Spleen (tissue), 11 donors: ENCODE measurements around the gene KAT6B. TPM values are rescaled to one million over a fixed set of nuclear protein-coding genes. Genes with fewer than 3 reads are reported as not detected.
A peak's percentile ranks its signal among the peaks of the same experiment; 100 is the strongest.

Experiments
- DNase-seq: peaks from one replicate; pipeline ENCODE4 v3.0.0-alpha.2; 2020
- H3K27ac ChIP-seq, 8 donors: fragments of 200-600 bp; sonication (generic) in 7 of 8; 1 replicate in 4 of 8; 2 replicates in 4 of 8; pipeline versions ENCODE4 v1.5.0 to v1.8.0; 2016 to 2021; ENCODE audit warnings: inconsistent platforms in 4 of 8, mild to moderate bottlenecking in 4 of 8, moderate library complexity in 1 of 8
- H3K27me3 ChIP-seq, 7 donors: fragments of 200-600 bp; sonication (generic) in 6 of 7; replicated peaks in 1 of 7; 1 replicate in 4 of 7; 2 replicates in 3 of 7; pipeline versions ENCODE4 v1.5.0 to v1.8.0; 2016 to 2021; ENCODE audit warnings: inconsistent platforms in 3 of 7, mild to moderate bottlenecking in 1 of 7
- H3K36me3 ChIP-seq, 6 donors: fragments of 200-600 bp; sonication (generic) in 5 of 6; 1 replicate in 4 of 6; 2 replicates in 2 of 6; pipeline versions ENCODE4 v1.5.0 to v1.8.0; 2016 to 2021; ENCODE audit warnings: inconsistent platforms in 2 of 6
- H3K4me1 ChIP-seq, 6 donors: fragments of 200-600 bp; sonication (generic) in 5 of 6; 1 replicate in 3 of 6; 2 replicates in 3 of 6; pipeline versions ENCODE4 v1.5.0 to v1.8.0; 2016 to 2021; ENCODE audit warnings: inconsistent platforms in 3 of 6
- H3K4me3 ChIP-seq, 8 donors: fragments of 200-600 bp; sonication (generic) in 7 of 8; 1 replicate in 4 of 8; 2 replicates in 4 of 8; pipeline versions ENCODE4 v1.5.0 to v1.8.0; 2016 to 2021; ENCODE audit warnings: inconsistent platforms in 4 of 8, mild to moderate bottlenecking in 4 of 8, moderate library complexity in 2 of 8
- H3K9me3 ChIP-seq, 8 donors: fragments of 200-600 bp; sonication (generic) in 7 of 8; 1 replicate in 4 of 8; 2 replicates in 4 of 8; pipeline versions ENCODE4 v1.5.0 to v1.8.0; 2016 to 2021; ENCODE audit warnings: inconsistent platforms in 4 of 8
- CTCF ChIP-seq, 11 experiments: fragments of 200-600 bp in 7 of 11; fragments of 450-650 bp in 4 of 11; sonication (generic) in 4 of 11; IDR thresholded peaks in 8 of 11; conservative IDR thresholded peaks in 3 of 11; 1 replicate in 7 of 11; 2 replicates in 4 of 11; pipeline versions ENCODE4 v1.4.0 to v1.8.0; 2016 to 2021; ENCODE audit warnings: antibody characterized with exemption in 11 of 11, inconsistent platforms in 4 of 11, mild to moderate bottlenecking in 1 of 11
- POLR2A ChIP-seq, 3 donors: fragments of 450-650 bp; IDR thresholded peaks; one replicate each; pipeline ENCODE4 v1.5.1; 2017; ENCODE audit warnings: antibody characterized with exemption in 3 of 3, mild to moderate bottlenecking in 1 of 3
- POLR2AphosphoS5 ChIP-seq, 3 donors: sonication (generic); formaldehyde crosslinking; IDR thresholded peaks; one replicate each; pipeline ENCODE4 v1.5.1; 2017; ENCODE audit warnings: antibody characterized with exemption in 3 of 3
- WGBS, 5 donors: extraction: QIAGEN DNeasy Blood & Tissue Kit in 3 of 5; methylation state at CpG; one replicate each; pipeline versions ENCODE4 v1.1.5 to v1.1.7; 2013 to 2018; 5-methylcytosine and 5-hydroxymethylcytosine counted together
- intact Hi-C: fragments of 100-400 bp; cut with DNase I; formaldehyde crosslinking; loops from one replicate; pipeline ENCODE4 v1.15.0; 2023; ENCODE audit warnings: low total_unique reads
- polyA plus RNA-seq, 3 donors: library from polyadenylated mRNA; stranded (reverse); fragments of 200-250 nt; gene quantifications; one replicate each; pipeline ENCODE4 v1.2.1, GENCODE V29; 2013
- total RNA-seq, 7 donors: library from RNA; depleted of rRNA in 3 of 7; stranded (reverse); fragments of >200 nt in 3 of 7; fragmentation: NEBNext Ultra II Directional in 4 of 7; extraction: Animal tissue kit (Norgen Biotek cat#: 25700) in 4 of 7; gene quantifications; one replicate each; pipeline versions ENCODE4 v1.1.0 to v1.2.1, GENCODE V29; 2016 to 2021
- donor health status: healthy with polysubstance abuse.
- donor health status: DM: no; HTN: no; CAD: no; lungs with moderate emphysema.
- donor health status: DM: no; HTN: no; CAD: no.
- donor health status: Bipolar disorder and iron deficiency.
- donor health status: healthy.
- donor health status: DM: no; HTN: no; CAD: no.
- donor health status: DM: yes; HTN: yes; CAD: no.

Gene KAT6B
- total and polyA plus RNA-seq, 10 donors, result 2.9 to 61.0 (median 46.0) TPM

- Histone ChIP-seq H3K4me3 (no peak overlapping the region), H3K27me3 (no peaks in the 10 kb centered on the region), H3K36me3 (peaks cover 0 to 17% (median 1%) of the 10 kb centered on the region in 6 donors), H3K4me1 (peaks cover 13 to 75% (median 47%) of the 10 kb centered on the region in 6 donors), H3K27ac (peak overlapping the region in 1 of 8 donors; percentile 28), H3K9me3 (no peaks in the 10 kb centered on the region)
- 84 to 92% (median 85%) methylated on average over 2 of the region's 2 CpGs for WGBS, 5 donors
- DNase-seq, result no peak
- intact Hi-C loops, result no loop called here
- TF ChIP-seq POLR2AphosphoS5 (IDR thresholded peaks at IDR 0.05), result no peak
- TF ChIP-seq CTCF (IDR thresholded peaks at IDR 0.05 in 8 of 11, conservative IDR thresholded peaks at IDR 0.05 in 3 of 11), result no peak
- TF ChIP-seq POLR2A (IDR thresholded peaks at IDR 0.05), result no peak
Observed at GRCh38 chr10:74852381-74852780, 26.0 kb downstream of the KAT6B start.

DNA sequence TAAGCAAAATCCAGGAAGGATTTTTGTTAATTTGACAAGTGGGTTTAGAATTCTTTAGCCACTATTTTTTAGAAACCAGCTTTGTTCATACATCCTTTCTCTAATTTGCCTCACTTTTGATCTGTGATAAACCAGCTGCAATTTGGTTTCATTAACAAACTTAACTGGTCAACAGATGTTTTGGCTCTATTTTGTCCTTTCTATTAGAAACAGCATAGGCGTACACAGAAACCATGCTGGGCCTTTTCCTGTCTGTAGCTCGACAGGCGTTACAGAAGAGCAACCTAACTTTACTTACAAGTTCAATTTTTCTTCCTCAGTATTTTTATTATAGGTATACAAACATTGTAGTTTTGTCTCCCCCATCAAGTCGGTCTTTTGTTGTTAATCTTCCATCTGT, 28.2 kb downstream of the KAT6B start:
- H3K27ac ChIP-seq, result peak overlapping the region in 7 of 8 donors; percentile 10 to 73 (median 60)
- TF ChIP-seq POLR2AphosphoS5 (IDR thresholded peaks at IDR 0.05) (no peak), CTCF (IDR thresholded peaks at IDR 0.05 in 8 of 11, conservative IDR thresholded peaks at IDR 0.05 in 3 of 11) (no peak), POLR2A (IDR thresholded peaks at IDR 0.05) (no peak)
- H3K4me3 ChIP-seq, result no peak overlapping the region
- H3K27me3 ChIP-seq, result no peaks in the 10 kb centered on the region
- WGBS, 5 donors, result 32 to 38% (median 35%) methylated on average over 4 of the region's 4 CpGs
- DNase-seq, result no peak
- H3K4me1 ChIP-seq, result peaks cover 13 to 91% (median 51%) of the 10 kb centered on the region in 6 donors
- intact Hi-C loops, result no loop called here
- peaks cover 0 to 1% (median 0%) of the 10 kb centered on the region in 6 donors for H3K36me3 ChIP-seq
- H3K9me3 ChIP-seq, result no peaks in the 10 kb centered on the region

DNA sequence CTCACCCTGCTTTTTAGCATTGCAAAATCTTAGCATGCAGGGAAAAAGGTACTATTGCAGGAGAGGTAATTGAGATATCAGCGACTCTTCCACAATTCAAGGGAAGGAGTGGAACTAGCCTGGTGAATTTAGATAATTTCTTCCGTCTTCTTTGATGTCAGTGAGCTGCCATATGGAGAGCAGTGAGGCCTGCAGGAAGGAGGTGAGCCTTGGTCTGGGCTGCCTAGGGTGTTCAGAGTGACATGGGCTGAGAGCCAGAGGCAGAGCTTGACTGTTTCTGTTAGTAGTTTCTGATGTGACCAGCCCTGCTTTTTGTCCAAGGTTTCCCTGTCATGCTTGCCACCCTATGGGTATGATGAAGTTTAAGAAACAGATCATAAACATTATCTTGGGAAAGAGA, 28.6 kb downstream of the KAT6B start:
- H3K36me3 ChIP-seq, result no peaks in the 10 kb centered on the region
- TF ChIP-seq POLR2A (IDR thresholded peaks at IDR 0.05), result no peak
- no peak for TF ChIP-seq CTCF (IDR thresholded peaks at IDR 0.05 in 8 of 11, conservative IDR thresholded peaks at IDR 0.05 in 3 of 11)
- intact Hi-C loops, result no loop called here
- H3K9me3 ChIP-seq, result no peaks in the 10 kb centered on the region
- H3K27me3 ChIP-seq, result no peaks in the 10 kb centered on the region
- no peak overlapping the region for H3K4me3 ChIP-seq
- no peak for DNase-seq
- peak overlapping the region in 7 of 8 donors; percentile 10 to 73 (median 60) for H3K27ac ChIP-seq
- WGBS, 5 donors, result 30 to 47% (median 43%) methylated on average over 2 of the region's 2 CpGs
- H3K4me1 ChIP-seq, result peaks cover 13 to 92% (median 51%) of the 10 kb centered on the region in 6 donors

DNA sequence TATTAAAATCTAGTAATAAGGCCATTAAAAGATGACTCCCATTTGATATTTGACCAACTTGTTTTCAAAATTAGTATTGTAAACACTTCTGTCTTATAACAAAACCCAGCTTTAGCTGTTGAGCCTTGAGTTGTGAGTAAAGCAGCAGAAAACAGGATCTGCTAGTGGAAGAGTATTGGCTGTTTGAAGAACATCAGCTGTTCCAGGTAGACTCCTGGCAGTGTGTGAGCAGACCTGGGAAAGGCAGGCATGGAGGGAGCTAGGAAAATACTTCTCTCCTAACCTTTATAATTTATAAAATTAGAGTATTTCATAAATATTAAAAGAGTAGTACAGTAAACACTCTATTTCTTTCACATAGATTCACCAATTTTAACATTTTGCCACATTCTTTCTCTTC, 29.0 kb downstream of the KAT6B start:
- Histone ChIP-seq H3K9me3 (no peaks in the 10 kb centered on the region), H3K27ac (peak overlapping the region in 7 of 8 donors; percentile 10 to 73 (median 60)), H3K4me3 (no peak overlapping the region), H3K4me1 (peaks cover 13 to 92% (median 51%) of the 10 kb centered on the region in 6 donors), H3K36me3 (no peaks in the 10 kb centered on the region), H3K27me3 (no peaks in the 10 kb centered on the region)
- TF ChIP-seq POLR2A (IDR thresholded peaks at IDR 0.05) (no peak), CTCF (IDR thresholded peaks at IDR 0.05 in 8 of 11, conservative IDR thresholded peaks at IDR 0.05 in 3 of 11) (no peak), POLR2AphosphoS5 (IDR thresholded peaks at IDR 0.05) (no peak)
- intact Hi-C loops, result no loop called here
- no peak for DNase-seq
